PC-3 (cell line): ENCODE measurements around the gene CCER1. TPM values are rescaled to one million over a fixed set of nuclear protein-coding genes. Genes with fewer than 3 reads are reported as not detected.

Experiments
- ATAC-seq: fragments of 200-7000 bp; cut with Tn5 transposase; 2 replicates; pipeline ENCODE4 v1.9.1; 2020; ENCODE audit warnings: mild to moderate bottlenecking, moderate library complexity
- BruUV-seq: library from RNA; stranded (reverse); fragments of 400-500 nt; replicated peaks from 2 replicates; lab custom pipeline; 2021; lab: Mats Ljungman, UMichigan
- CTCF ChIA-PET: fragments of 300-600 bp; sonication (Branson Sonifier 250); formaldehyde crosslinking; loops from one replicate; lab custom pipeline; 2022; ENCODE audit warnings: antibody characterized with exemption; lab: Charles Lee
- POLR2A ChIA-PET: fragments of 300-600 bp; sonication (Branson Sonifier 250); formaldehyde crosslinking; loops from one replicate; lab custom pipeline; 2022; ENCODE audit warnings: antibody characterized with exemption; ENCODE audit not compliant: unreplicated experiment; lab: Charles Lee
- DNase-seq: peaks from one replicate; pipeline ENCODE4 v3.0.0-alpha.2; 2015
- H2AFZ ChIP-seq: fragments of 300-600 bp; sonication (generic); 2 replicates; pipeline ENCODE4 v1.6.0; 2016; ENCODE audit warnings: antibody characterized with exemption, low read length
- H3F3A ChIP-seq: fragments of 300-600 bp; sonication (generic); one replicate; pipeline ENCODE4 v1.6.0; 2017; ENCODE audit warnings: antibody characterized with exemption, low read length, control low read depth, mild to moderate bottlenecking; ENCODE audit not compliant: unreplicated experiment
- H3K27ac ChIP-seq: fragments of 300-600 bp; sonication (generic); 2 replicates; pipeline ENCODE4 v1.5.1; 2016; ENCODE audit warnings: mild to moderate bottlenecking, low read length
- H3K27me3 ChIP-seq: fragments of 300-600 bp; sonication (generic); 2 replicates; pipeline ENCODE4 v1.6.1; 2016; ENCODE audit warnings: low read length, mixed read lengths
- H3K36me3 ChIP-seq: fragments of 300-600 bp; sonication (generic); 2 replicates; pipeline ENCODE4 v1.6.1; 2016; ENCODE audit warnings: low read depth, mixed run types, low read length, mixed read lengths
- H3K4me1 ChIP-seq: fragments of 300-600 bp; sonication (generic); 2 replicates; pipeline ENCODE4 v1.5.1; 2016; ENCODE audit warnings: low read length; ENCODE audit not compliant: insufficient read depth
- H3K4me2 ChIP-seq: fragments of 300-600 bp; sonication (generic); 2 replicates; pipeline ENCODE4 v1.6.0; 2016; ENCODE audit warnings: low read length
- H3K4me3 ChIP-seq: fragments of 300-600 bp; sonication (generic); 2 replicates; pipeline ENCODE4 v1.5.1; 2016; ENCODE audit warnings: mild to moderate bottlenecking, low read length, mixed read lengths
- H3K79me2 ChIP-seq: fragments of 300-600 bp; sonication (generic); 2 replicates; pipeline ENCODE4 v1.6.1; 2017; ENCODE audit warnings: low read length, mixed read lengths
- H3K9ac ChIP-seq: fragments of 300-600 bp; sonication (generic); 2 replicates; pipeline ENCODE4 v1.6.0; 2016; ENCODE audit warnings: mild to moderate bottlenecking, low read length
- H3K9me2 ChIP-seq: fragments of 300-600 bp; sonication (generic); replicated peaks from 2 replicates; pipeline ENCODE4 v1.6.1; 2016; ENCODE audit warnings: mixed run types, low read length, mixed read lengths
- H3K9me3 ChIP-seq: fragments of 300-600 bp; sonication (generic); 2 replicates; pipeline ENCODE4 v1.6.1; 2016; ENCODE audit warnings: low read length, mixed read lengths
- H4K20me1 ChIP-seq: fragments of 300-600 bp; sonication (generic); 2 replicates; pipeline ENCODE4 v1.6.1; 2016; ENCODE audit warnings: low read length, mixed read lengths
- CTCF ChIP-seq: fragments of 300-600 bp; sonication (generic); conservative IDR thresholded peaks from 2 replicates; pipeline ENCODE4 v1.5.1; 2017; ENCODE audit warnings: antibody characterized with exemption, low read depth, mild to moderate bottlenecking, low read length
- EZH2 ChIP-seq: fragments of 300-600 bp; sonication (generic); IDR thresholded peaks from one replicate; pipeline ENCODE4 v1.6.1; 2017; ENCODE audit warnings: antibody characterized with exemption, mild to moderate bottlenecking, low read length; ENCODE audit not compliant: unreplicated experiment
- EZH2phosphoT487 ChIP-seq: fragments of 300-600 bp; sonication (generic); IDR thresholded peaks from 2 replicates; pipeline ENCODE4 v1.6.1; 2018; ENCODE audit warnings: mild to moderate bottlenecking, antibody characterized with exemption, low read length, borderline replicate concordance
- intact Hi-C: fragments of 100-400 bp; cut with micrococcal nuclease; formaldehyde crosslinking; loops from 2 replicates; pipeline ENCODE4 v1.9.0; 2023
- total RNA-seq: library from RNA; depleted of rRNA; stranded (reverse); fragments of >200 nt; gene quantifications from 2 replicates; pipeline ENCODE4 v1.2.3, GENCODE V29; 2014

Gene CCER1
- total RNA-seq, 1 experiment from 2014 or later = not detected

DNA sequence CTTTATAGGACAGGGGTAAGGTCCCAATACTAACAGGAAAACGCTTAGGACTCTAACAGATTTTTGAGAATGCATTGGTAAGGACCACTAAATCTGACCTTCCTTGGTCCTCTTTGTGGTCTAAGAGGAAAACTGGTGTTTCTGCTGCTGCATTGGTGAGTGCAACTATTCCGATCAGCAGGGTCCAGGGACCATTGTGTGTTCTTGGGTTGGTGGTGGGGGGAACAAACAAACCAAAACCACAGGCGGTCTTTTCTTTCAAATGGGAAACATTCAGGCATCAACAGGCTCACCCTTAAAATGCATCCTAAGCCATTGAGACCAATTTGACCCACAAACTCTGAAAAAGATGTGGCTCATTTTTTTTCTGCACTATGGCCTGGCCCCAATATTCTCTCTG is 29.1 kb upstream of the CCER1 start:
- TF ChIP-seq CTCF (no peak), EZH2 (no peak), EZH2phosphoT487 (no peak)
- no peak for ATAC-seq
- DNase-seq = no peak
- BruUV-seq = no TSS peak
- H3K27ac ChIP-seq = no peak overlapping the region
- H3K36me3 ChIP-seq = no peaks in the 10 kb centered on the region
- intact Hi-C loops = no loop called here
- H2AFZ ChIP-seq = no peak overlapping the region
- H4K20me1 ChIP-seq = no peaks in the 10 kb centered on the region
- ChIA-PET CTCF (no interaction called here), POLR2A (no interaction called here)
- H3K9me3 ChIP-seq = no peaks in the 10 kb centered on the region
- H3K79me2 ChIP-seq = no peaks in the 10 kb centered on the region
- H3K9ac ChIP-seq = no peak overlapping the region
- no peaks in the 10 kb centered on the region for H3F3A ChIP-seq
- no peaks in the 10 kb centered on the region for H3K4me1 ChIP-seq
- no peak overlapping the region for H3K4me2 ChIP-seq
- no peaks in the 10 kb centered on the region for H3K27me3 ChIP-seq
- H3K4me3 ChIP-seq = no peak overlapping the region
- no peaks in the 10 kb centered on the region for H3K9me2 ChIP-seq

DNA sequence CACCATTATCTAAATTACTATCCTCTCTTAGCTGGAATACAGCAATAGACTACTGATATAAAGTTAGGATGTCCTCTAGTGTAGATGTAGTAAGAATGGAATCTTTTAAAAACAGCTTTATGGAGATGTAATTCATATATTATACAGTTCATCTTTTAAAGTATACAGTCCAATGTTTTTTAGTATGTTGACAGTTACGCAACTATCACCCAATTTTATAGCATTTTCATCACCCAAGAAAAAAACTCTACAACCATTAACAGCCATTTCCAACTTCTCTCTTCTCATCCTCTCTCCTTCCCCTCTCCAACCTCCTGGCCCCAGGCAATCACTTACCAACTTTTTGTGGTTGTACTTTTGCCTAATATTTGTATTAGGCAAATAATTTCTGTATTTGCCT is 27.2 kb upstream of the CCER1 start:
- ATAC-seq (no peak), DNase-seq (no peak)
- H3K36me3 ChIP-seq = no peaks in the 10 kb centered on the region
- no peak overlapping the region for H3K4me2 ChIP-seq
- no peaks in the 10 kb centered on the region for H3K4me1 ChIP-seq
- H3K9me2 ChIP-seq = no peaks in the 10 kb centered on the region
- no peak overlapping the region for H3K9ac ChIP-seq
- H3F3A ChIP-seq = no peaks in the 10 kb centered on the region
- BruUV-seq = no TSS peak
- no peak overlapping the region for H3K4me3 ChIP-seq
- H3K79me2 ChIP-seq = no peaks in the 10 kb centered on the region
- no peak for TF ChIP-seq EZH2
- TF ChIP-seq EZH2phosphoT487 = no peak
- TF ChIP-seq CTCF = no peak
- no peaks in the 10 kb centered on the region for H3K27me3 ChIP-seq
- no peak overlapping the region for H3K27ac ChIP-seq
- H2AFZ ChIP-seq = no peak overlapping the region
- intact Hi-C loops = no loop called here
- POLR2A ChIA-PET = no interaction called here
- H3K9me3 ChIP-seq = no peaks in the 10 kb centered on the region
- CTCF ChIA-PET = no interaction called here
- no peaks in the 10 kb centered on the region for H4K20me1 ChIP-seq

GRCh38 chr12:90979951-90980350 is 25.0 kb upstream of the CCER1 start:
- Histone ChIP-seq H3K27me3 (no peaks in the 10 kb centered on the region), H3K36me3 (no peaks in the 10 kb centered on the region), H3K9me3 (no peaks in the 10 kb centered on the region), H4K20me1 (no peaks in the 10 kb centered on the region), H3K4me2 (no peak overlapping the region), H2AFZ (no peak overlapping the region), H3K9ac (no peak overlapping the region), H3K9me2 (no peaks in the 10 kb centered on the region), H3F3A (no peaks in the 10 kb centered on the region), H3K27ac (no peak overlapping the region), H3K79me2 (no peaks in the 10 kb centered on the region), H3K4me1 (peaks cover 10% of the 10 kb centered on the region), H3K4me3 (no peak overlapping the region)
- ChIA-PET POLR2A (no interaction called here), CTCF (interaction anchor here (0.6 to 1.4 kb wide), 2 partner anchors 128 to 129 kb away, joined by 3 read pairs; no protein-coding TSS in a partner anchor)
- intact Hi-C loops = loop anchor here (5.0 kb wide), 1 partner anchor 197 kb away; no protein-coding TSS in a partner anchor
- ATAC-seq (no peak), DNase-seq (no peak)
- no peak for TF ChIP-seq EZH2phosphoT487
- no TSS peak for BruUV-seq
